DMS53 (cell line): Measurements from ENCODE around the gene NTNG2.

Source experiments
- DNase-seq: peaks from one replicate; lab custom pipeline; 2025; lab: John Stamatoyannopoulos, UW

Gene NTNG2

DNA sequence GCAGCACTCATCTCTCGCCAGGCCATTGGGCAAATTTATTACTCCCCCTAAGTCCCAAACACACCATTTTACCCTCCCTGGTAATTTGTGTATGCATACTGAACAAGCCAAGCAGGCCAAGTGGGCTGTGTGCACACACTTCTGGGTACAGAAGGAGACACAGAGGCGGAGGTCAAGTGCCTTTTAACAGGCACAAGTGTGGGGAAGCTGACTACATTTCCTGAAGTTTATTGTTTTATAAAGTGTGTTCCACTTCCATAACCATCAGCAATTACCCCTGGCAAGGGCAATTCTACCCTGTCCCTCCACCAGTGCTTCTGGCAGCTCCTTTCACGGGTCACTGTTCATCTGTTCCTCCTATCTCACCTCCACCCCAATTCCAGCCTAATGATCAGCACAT is 99.0 kb downstream of the NTNG2 start:
- DNase-seq: peak; percentile 14

DNA sequence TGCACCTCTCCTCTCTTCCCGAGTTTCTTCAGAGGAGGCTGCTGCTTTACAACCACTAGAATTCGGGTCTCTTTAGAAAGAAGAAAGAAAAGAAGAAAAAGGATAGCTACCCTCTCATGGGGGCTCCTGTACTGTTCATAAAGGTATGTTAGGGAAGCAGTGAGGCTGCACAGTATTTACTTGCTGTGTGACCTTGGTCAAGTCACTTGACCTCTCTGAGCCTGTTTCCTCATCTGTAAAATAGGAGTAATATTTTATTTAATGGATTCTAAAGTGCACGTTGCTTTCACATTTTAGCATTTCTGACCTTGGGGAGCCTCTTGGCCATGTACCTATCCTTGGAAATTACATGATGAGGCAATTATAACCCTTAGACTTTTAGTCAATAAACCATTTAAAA is 104.2 kb downstream of the NTNG2 start:
- no peak for DNase-seq

DNA sequence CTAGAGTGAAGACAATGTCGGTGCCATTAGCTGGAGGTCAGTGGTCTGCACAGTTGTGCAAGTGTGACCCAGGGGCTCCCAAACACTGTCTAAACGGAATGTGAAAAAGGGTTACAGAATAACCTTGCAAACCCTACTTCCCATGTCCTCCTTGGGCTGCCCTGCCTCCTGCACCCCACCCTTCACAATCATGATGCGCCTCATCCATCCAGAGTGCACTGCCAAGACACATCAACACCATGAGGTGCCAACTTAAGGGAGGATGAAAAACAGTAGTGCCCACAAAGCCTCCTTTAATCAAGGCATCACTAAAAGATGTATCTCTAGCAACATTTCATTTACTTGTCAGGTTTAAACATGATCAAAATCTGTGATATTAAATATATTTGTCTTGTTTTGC is 105.8 kb downstream of the NTNG2 start:
- DNase-seq: no peak

DNA sequence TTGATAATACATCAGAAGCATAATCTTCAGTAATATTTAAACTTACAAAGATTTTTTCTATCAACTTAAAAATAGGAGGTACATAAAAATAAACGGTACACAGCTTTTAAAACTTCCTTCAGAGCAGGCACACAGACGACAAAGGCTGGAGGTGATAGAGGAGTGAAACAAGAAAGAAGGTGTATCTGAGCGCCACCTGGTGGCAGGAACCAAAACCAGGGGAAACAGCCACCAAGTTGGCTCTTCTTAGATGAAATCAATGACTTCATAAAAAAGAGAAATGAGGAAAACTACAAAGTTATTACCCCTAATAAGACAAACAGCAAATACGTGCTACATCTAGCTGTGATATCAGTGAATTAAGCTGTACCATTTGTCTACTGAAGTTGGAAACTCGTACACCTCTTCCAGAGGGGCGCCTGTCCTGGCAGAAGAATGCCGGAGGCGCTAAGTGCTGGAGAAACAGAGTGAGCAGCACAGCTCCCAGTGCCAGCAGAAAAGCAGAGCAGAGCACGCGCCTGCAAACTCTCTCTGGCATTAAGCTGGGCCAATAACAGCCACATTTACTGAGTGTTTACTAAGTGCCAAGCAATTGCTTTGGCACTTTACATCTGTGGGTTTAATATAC is 107.0 kb downstream of the NTNG2 start:
- DNase-seq: peak; percentile 78

DNA sequence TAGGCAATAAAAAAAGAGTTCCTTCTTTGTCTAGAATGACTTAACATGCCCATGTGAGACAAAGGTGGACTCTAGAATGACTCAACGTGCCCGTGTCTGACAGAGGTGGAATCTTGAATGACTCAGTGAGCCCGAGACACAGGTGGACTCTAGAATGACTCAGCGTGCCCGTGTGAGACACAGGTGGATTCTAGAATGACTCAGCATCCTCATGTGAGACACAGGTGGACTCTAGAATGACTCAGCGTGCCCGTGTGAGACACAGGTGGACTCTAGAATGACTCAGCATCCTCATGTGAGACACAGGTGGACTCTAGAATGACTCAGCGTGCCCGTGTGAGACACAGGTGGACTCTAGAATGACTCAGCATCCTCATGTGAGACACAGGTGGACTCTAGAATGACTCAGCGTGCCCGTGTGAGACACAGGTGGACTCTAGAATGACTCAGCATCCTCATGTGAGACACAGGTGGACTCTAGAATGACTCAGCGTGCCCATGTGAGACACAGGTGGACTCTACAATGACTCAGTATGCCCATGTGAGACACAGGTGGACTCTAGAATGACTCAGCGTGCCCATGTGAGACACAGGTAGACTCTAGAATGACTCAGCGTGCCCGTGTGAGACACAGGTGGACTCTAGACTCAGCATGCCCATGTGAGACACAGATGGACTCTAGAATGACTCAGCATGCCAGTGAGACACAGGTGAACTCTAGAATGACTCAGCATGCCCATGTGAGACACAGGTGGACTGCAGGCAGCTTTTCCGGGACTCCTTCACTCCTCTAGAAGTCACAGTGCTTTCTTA is 108.1 kb downstream of the NTNG2 start:
- peak; percentile 97 for DNase-seq

DNA sequence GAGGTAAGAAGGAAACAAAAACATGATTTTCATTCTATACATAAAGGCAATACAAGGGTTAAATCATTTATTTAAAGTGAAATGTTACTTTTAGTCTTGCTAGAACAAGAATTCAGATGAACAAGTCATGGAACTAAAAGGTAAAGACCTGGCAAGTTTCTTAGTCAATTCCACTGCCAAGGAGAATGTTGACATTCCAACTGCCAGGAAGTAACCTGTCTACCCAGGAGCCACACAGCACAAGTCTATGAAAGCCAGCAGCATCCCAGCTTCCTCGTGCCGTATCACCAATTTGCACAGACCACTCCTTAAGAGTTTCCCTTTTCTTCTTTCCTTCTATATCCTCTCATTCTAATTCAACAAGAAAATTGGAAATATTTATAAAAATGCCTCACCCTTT is 113.0 kb downstream of the NTNG2 start:
- no peak for DNase-seq

DNA sequence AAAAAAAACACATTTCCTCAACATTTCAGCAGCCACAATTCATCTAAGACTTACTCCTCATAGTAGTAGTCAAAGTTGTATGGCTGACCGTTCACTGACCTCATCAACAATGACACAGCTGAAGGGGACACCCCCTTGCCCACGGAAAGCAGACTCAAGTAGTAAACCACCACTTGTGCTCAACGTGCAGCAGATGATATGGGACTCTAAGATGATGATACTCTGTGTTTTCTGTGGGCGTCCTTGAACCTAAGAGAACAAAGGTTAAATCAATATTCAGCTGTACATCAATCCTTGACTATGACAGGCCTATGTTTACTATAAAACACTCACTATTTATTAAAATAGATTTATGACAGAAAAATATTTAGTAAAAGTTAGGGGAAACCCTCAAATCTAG is 121.3 kb downstream of the NTNG2 start:
- no peak for DNase-seq

DNA sequence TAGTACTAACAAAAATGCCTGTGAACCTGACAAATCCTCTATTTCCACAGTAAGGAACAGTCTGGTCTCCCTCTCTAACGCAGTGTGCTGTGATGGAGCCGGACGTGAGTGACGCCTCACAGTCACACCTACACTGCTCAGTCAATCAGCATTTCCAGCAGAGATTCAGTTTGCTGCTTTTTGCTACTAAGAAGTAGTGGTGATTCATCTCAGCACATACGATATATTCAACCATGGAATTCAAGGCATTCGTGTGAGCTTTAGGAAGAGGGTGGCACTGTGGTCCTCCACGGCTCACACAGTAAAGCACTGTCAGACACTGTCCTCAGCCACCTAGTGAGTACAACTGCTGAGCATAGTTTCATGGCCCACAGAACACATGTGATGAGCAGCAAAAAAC is 122.0 kb downstream of the NTNG2 start:
- no peak for DNase-seq

DNA sequence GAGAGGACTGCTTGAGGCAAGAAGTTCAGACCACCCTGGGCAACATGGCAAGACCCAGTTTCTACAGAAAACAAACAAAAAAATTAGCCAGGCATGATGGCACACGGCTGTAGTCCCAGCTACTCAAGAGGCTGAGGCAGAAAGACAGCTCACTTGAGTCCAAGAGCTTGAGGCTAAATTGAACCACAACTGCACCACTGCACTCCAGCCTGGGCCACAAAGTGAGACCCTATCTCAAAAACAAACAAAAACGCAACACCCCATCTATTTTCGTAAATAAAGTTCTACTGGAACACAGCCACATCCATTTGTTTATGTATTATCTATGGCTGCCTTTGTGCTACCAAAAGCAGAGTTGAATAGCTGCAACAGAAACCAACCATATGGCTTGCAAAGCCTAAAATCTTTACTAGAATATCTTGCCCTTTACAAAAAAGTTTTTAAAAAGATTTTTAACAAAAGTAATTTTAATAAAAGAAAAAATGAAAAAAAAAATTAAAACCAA is 125.5 kb downstream of the NTNG2 start:
- no peak for DNase-seq

DNA sequence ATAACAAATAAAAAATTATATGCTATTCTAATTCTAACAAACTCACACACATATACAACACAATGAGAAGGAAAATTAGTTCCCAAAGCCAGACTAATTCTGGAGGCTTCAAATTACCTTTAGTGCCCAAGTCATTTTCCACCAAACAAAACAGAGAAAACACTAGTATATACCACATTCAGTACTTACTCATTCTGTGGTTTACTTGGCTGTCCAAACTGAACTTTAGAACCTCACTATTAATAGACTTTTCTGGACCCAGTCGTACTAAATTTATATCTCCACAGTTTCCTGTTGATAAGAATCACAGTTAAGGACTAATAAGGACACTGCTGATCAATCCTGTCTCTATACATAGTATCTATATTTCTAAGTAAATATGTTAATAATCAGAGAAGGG is 126.5 kb downstream of the NTNG2 start:
- DNase-seq: no peak

DNA sequence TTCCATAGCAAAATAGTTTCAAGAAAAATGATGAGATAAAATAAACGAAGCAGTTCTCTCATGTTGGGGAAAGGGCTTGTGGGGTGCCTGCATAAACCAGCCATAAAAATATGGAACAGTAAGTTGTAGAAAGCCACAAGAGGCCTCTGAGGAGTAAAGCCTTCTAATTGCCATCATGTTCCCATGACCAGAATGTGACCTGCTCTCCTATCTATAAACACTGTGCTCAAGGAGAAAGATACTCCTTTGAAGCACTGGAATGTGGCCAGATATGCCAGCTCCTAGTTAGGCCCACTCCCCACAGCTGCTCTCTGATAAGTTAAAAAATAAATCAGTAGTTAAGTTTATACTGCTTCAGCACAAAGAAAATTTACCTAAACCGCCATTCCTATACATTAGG is 127.1 kb downstream of the NTNG2 start:
- DNase-seq: no peak

DNA sequence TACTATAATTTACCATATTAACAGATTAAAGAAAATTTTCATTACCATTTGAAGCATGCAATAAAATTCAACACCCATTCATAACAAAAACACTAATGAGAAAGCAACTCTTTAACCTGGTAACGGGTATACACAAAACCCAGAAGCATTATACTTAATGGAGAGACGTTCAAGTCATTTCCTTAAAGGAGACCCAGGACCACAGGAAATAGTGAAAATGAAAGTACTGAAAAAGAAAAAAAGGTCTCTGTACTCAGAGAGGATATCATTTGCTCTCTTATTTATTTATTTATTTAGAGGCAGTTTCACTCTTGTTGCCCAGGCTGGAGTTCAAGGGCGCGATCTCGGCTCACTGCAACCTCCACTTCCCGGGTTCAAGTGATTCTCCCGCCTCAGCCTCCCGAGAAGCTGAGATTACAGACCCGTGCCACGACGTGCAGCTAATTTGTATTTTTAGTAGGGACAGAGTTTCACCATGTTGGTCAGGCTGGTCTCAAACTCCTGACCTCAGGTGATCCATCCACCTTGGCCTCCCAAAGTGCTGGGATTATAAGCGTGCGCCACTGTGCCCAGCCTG is 131.4 kb downstream of the NTNG2 start:
- no peak for DNase-seq
